Tibial nerve (tissue), 4 donors: ENCODE results near the gene ATP6V1C2.

Experiments
- CTCF ChIP-seq, 5 experiments: fragments of 200-600 bp in 3 of 5; fragments of 450-650 bp in 2 of 5; sonication (generic) in 3 of 5; IDR thresholded peaks; one replicate each; pipeline ENCODE4 v1.5.1; 2016 to 2019; ENCODE audit warnings: antibody characterized with exemption in 5 of 5, mild to moderate bottlenecking in 3 of 5, moderate library complexity in 2 of 5
- EP300 ChIP-seq, 2 donors: sonication (generic); formaldehyde crosslinking; IDR thresholded peaks; one replicate each; pipeline ENCODE4 v1.6.1; 2017; ENCODE audit warnings: antibody characterized with exemption in 2 of 2, mild to moderate bottlenecking in 1 of 2
- POLR2A ChIP-seq, 2 donors: fragments of 450-650 bp; IDR thresholded peaks; one replicate each; pipeline ENCODE4 v1.6.1; 2017; ENCODE audit warnings: antibody characterized with exemption in 2 of 2, mild to moderate bottlenecking in 2 of 2, moderate library complexity in 2 of 2

GRCh38 chr2:10733566-10733925, 12.1 kb downstream of the ATP6V1C2 start:
- TF ChIP-seq CTCF (IDR thresholded peaks at IDR 0.05) (no peak), EP300 (IDR thresholded peaks at IDR 0.05) (no peak), POLR2A (IDR thresholded peaks at IDR 0.05) (no peak)
